ENCODE results near the gene MKNK1.

MKNK1 gene

DNA sequence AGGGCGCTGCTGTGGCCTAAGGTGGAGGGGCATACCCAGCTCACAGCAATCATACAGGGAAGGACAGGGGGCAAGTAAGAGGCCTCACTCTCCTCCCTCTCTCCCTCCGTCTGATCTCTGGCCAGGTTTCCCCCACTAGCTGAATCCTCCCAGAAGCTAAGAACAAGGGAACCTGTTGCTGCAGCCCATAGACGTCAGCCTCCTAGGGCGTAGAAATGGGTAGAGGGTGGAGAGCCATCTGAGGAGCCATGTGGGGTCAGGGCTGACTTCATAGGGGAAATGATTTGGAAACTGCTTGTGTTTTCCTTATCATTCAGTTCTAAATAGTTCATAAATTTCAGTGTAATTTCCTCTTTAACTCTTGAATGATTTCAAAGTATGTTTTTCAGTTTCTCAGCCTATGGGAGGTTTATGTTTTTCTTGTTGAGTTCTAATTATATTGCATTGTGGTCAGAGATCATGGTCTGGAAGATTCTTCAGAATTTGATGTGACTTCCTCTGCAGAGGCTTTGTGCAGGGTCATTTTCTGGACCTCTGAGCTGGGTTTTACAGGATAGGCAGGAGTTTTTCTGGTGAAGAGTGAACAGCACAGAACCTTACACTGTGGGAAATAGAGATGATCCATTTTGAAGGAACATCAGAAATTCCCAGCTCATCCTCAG, 14.8 kb upstream of the MKNK1 start:
- no peak for DNase-seq

DNA sequence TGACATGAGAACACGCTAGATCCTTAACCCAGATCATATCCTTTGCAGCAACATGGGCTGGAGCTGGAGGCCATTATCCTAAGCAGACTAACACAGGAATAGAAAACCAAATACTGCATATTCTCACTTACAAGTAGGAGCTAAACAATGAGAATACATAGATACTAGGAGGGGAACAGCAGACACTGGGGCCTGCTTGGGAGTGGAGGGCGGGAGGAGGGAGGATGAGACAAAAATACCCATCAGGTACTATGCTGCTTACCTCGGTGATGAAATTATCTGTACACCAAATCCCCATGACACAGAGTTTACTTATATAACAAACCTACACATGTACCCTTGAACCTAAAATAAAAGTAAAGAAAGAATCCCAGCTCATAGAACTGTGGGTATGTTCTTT, 13.8 kb upstream of the MKNK1 start:
- no peak for DNase-seq

DNA sequence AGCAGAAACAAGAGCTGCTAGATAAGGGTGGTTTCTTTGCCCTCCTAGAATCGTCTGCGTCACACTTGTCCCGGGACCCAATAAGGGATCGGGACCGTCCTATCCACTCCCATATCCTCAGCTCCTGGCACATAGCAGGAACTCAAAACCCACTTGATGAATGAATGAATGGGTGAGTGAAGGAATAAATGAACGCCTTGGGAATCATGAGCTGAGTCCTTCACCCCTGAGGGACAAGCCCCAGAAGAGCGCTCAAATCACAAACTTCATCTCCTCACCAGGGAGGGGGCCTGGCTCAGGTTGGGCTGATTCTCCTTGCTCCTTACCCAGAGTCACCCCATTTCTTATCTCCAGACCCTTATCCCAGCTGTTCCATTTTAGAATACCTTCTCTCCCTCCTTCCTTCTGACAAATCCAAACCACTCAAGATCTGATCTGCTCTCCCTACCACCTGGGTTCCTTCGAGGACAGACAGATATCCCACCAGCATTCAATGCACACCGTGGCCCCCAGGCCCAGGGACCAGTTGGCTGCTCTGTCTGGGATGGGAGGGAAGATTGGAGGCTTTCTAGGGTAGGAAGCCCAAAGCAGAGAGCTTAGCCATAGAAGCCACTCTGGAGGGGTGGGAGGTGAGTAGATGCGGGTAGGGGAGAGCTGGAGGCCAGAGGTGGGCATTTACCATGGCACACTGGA, 13.2 kb upstream of the MKNK1 start:
- DNase-seq = no peak

DNA sequence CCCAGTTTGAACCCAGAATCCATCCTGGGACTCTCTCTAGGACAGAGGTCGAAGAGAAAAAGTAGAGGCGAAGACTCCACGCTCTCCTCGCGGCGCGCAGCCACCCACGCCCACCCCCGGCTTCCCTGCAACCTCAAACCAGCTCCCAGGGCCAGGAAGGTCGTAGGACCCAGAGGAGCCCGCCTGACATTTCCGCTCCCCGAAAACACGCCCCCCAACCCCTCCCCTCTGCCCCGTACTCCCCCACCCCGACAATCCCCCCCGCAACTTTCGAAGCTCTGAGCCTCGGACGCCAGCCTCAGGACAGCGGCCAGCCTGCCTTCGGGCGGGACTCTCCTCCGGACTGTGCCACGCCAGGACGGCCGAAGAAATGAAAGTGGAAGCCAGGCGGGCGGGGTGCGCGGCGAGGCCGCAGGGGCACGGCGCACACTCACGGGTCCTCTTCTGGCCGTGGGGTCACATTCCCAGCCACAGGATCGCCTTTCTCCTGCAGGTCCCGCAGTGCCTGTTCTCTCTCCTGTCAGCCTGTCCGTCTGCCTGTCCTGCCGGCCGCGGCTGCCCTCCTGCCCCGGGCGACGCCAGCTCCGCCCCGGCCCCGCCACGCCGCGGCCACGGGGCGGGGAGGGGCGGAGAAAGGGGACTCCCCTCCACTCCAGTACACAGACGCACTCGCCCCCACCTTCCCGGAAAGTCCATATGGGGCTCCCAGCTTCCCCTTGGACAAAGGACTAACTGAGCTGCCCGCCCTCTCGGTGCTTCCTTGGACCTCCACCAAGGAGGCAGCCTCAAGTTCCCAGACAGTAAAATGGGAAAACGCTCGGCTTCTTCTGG, 12.4 kb upstream of the MKNK1 start, which contains the start of gene MOB3C:
Gene MOB3C, minus strand, starts transcription at position 535 of the 831 bp plus-strand sequence. CDS start 3,490 bp downstream, outside the sequence.
- no peak for DNase-seq

DNA sequence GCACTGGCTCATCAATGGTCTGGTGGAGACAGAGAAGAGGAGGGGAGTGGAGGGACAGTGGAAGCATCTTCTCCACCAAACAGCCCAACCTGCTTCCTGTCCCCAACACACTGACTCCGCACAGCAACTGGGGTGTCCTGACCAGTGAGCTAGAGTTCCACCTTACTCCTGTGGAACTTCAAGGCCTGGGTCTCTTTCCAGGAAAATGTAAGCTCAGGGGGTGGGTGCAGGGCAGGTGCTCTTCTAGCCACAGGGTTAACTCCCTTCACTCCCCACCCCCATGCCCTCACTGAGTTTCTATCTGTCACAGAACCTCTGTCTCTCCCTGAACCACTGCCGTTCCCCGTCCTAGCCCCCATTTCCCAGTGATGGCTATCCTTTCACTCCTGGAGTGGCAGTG, 11.7 kb upstream of the MKNK1 start:
- no peak for DNase-seq

DNA sequence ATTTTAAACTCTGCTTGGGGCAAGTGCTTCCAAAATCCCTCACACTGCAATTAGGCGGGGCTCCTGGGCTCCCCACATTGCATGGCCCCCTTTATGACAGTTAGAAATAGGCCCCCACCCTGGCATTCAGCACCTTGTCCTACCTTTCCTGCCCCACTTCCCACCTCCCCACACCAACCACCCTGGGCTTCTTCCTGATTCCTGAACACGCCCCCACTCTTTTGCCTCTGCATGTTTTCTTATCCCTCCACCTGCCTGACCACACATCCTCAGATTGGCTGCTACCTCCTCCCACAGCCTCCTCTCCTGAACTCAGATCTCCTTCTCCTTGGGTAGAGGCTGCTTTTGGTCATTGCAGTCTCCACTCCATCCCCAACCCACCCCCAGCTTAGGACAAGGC, 11.0 kb upstream of the MKNK1 start:
- DNase-seq = no peak

DNA sequence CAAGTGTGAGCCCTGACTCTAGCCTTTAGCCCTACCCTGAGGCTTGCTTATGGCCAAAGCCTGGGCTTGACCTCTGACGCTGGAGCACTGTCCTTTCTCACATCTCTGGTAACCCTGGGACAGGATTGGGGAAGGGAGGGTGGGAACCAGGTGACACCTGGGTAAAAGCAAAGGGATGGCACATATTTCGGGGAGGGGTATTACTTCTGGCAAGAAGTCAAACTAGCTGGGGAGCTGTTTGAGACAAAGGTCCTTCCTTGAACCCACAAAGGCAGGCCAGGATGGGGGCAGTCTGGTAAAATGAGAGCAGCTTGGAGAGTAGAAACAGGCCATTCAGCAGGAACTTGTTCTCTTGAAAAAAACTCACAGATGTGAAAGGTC, 10.5 kb upstream of the MKNK1 start:
- DNase-seq = no peak

DNA sequence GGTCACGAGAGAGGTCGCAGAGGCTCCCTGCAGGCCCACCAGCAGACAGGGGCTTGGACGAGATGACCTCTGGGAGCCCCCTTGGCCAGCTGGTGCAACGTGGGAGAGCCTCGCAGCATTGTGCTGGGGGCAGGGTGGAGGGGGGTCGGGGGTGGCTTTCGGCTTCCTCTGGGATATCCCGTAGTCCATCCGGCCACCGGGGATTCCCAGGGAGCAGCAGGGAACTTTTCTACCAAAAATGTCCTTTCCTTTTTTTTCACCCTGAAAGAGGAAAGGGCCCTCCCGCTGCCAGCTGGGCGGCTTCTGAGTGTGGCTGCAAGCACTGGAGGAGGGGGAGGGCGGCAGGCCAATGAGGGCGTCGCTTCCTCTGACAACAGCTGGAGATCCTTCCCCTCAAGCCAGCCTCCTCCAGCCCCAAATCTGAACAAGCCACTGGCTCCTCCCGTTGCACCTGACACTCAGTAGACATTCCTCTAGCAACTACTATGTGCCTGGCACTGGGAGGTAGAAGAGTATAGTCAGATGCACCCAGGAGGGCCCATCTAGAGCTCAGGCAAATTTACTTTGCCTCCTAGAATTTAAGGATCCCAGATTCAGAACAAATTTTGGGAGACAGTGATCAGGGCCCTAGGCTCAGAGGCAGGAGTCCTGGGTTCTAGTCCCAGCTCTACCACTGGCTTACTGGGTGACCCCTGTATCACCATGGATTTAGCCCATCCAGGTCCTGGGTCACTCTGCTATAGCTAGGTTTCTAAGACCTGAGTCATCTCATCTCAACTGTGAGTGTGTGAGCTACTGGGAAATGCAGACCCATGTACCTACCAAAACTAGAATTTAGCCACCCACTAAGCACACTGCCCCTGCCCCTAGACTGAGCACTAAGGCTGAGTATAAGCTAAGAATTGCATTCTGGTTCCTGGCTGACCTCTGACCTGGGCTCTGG, 9.9 kb upstream of the MKNK1 start:
- DNase-seq = peak; percentile 84

DNA sequence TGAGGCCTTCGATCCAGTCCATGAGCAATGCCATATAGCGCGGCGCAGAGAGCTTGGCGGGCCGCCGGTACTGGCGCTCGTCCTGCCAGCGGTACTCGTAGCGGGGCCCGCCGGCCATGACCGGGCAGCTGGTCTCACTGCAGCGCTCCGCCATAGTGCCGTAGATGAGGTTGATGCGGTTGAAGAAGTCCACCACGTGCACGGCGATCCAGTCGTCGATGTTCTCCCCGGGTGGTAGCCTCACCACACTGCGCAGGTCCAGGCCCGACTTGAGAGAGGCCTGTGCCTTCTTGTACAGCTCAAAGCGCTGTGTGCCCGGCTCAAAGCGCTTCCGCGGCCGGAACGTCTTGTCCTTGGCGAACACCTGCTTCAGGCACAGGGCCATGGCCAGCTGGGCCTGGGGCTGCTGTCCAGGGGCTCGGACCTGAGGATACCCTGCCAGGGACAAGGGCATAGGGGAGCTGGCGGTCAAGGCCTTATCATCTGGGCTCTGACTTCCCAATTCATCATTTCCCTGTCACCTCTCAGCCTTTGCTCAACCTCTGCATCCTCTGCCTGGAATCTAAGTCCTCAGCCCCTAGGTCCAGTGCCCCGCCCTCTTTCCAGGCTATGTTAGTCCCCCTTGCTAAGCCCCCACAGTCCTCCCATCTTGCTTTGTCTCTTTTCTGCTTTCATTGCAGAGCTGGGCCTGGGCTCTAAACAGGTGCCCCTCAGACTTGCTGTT, 9.0 kb upstream of the MKNK1 start:
- DNase-seq = no peak

DNA sequence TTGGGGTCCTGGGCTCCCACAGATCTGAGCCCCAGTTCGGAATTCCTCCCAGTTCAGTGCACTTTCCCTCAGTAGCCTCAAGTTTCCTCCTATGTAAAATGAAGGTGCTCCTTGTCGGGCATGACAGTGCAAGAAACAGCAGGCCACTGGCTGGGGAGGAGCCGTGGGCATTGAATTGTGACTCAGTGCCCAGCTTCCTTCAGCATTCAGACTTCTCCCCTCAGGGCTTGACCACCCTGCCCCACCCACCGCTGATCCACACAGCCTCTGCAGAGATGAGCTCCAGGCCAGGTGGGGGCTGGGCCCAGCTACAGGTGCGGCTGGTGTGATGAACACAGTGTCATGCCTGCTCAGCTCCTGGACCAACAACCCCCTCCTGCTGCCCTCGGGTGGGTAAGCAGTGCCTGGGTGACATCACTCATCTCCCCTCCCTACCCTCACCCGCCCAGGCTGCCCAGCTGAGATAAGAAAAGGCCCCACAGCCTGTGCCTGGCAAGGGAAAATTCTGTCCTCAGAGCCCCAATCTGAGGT, 7.7 kb upstream of the MKNK1 start:
- no peak for DNase-seq

DNA sequence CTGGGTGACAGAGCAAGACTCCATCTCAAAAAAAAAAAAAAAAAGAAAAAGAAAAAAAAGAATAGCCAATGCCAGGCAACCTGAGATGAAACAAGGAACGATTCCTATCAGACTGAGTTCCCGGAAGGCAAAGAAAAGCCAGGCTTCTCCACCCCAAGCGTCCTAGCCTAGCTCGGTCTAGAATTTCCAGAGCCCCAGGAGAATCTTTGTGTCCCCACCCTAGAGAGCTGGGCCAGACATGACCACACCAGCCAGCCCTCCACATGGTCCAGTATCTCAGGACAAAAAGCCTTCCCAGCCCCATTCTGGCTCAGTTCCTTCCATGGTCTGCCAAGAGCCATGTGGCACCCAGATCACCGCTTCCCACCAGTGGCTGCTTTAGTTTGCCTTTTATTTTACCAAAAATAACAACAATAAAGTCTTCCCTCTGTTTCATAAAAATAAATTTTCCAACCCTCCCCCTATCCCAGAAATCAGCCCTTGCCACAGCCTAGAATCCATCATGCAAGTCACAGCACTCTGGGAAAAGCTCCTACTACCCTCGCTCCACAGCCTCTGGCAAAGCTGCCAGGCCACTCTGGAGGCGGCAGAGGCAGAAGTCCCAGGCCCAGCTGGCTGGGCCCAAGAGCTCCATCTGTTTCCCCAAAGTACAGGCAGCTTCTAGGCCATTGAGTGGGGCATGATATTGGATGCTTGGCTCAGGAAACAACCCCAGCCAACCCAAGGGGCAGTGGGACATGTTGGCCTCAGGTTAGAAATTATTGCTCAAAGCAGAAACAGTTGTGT, 3.5 kb upstream of the MKNK1 start:
- DNase-seq = no peak

DNA sequence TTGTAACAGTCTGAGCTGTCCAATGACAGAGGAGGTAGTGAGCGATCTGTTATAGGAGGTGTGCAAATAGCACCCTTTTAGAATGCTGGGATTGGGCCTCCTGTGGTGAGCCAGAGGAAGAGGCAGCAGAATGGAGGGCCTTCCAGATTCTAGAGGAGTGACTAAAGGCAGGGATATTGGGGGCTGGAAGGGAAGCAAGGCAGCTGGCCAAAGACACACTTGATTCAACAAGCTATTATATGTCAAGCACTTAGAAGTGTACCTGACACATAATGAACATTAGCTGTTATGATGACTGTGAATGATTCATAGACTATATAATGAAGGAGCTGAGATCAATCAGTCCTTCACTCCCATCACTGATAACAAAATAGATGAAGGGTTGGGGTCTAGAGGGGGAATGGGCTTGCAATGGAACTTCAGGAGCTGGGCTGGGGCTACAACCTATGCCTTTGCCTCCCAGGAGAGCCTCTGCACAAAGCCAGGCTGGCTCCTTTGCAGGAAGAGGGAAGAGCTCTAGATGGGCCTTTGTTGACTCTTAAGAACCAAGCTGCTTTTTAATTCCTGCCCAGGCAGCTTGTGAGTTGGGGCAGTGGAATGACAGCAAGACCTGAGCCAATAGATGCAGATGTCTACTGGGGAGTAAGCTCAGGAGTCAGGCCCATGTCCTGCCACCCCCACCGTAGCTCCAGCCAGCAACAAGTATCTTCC, 2.3 kb upstream of the MKNK1 start:
- DNase-seq = no peak

DNA sequence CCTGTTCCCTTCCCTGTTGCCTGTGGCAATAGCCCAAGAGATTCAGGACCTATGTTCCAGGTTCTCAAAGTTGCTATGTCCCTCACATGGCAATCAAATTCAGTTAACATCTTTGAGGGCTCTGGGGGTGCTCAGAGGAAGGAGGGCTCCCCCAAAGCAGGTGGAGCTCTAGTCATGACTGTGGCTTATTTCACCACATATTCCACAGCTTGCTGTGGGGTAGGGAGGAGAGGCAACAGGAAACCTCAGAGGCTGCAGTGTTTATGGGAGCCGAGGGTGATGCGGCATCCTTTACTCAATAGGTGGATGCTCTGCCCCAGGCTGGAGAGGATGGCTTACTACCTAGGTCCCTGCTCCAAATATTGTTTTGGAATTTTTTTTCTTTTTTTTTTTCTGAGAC, 1.2 kb upstream of the MKNK1 start:
- DNase-seq = no peak

DNA sequence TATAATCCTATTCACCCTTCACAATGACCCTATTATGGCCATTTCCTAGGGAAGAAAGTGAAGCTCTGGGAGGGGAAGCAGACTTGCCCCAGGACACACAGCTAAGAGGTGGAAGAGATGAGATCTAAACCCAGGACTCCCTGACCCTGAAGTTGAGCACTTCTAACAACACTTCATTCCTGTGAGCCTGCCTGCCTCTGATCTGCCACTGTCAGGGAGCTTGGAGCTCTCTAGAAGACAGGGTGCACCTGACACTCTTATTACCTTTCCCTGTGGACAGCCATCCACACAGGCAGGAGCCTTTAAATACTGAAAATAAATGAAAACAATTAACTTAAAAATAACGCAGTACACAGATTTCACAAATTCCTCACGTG, 599 bp downstream of the MKNK1 start:
- no peak for DNase-seq

DNA sequence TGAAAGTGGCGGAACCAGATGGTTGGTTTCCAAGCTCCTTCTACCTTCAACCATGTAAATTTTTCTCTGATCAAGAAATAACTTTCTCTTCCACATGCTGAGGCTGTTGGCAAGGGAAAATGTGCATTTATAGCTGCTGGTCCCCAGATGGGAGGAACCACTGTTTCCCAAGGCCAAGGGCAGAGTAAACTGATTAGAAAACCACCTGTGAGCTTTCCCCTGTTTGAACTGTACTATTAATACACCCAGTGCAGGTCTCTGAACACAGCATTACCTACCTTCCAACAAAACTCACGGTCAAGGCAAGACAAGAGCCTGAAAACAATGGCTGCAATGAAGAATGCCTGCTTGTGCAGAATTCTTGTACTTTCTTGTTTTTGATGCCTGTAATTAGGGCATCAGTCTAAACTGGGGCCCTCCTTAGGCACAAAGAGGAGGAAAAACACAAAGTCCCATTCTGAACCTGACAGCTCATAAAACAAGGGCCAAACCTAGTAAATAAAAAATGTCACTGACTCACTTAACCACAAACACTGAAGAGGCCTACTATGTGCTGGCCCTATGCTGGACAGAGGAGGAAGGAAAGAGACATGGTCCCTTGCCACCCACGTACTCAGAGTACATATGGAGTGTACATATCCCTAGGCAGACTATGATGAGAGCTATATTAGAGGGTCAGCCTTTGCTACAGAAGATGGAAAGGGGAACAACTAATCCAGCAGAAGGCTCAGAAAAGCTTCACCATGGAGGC, 2.6 kb downstream of the MKNK1 start:
- no peak for DNase-seq

DNA sequence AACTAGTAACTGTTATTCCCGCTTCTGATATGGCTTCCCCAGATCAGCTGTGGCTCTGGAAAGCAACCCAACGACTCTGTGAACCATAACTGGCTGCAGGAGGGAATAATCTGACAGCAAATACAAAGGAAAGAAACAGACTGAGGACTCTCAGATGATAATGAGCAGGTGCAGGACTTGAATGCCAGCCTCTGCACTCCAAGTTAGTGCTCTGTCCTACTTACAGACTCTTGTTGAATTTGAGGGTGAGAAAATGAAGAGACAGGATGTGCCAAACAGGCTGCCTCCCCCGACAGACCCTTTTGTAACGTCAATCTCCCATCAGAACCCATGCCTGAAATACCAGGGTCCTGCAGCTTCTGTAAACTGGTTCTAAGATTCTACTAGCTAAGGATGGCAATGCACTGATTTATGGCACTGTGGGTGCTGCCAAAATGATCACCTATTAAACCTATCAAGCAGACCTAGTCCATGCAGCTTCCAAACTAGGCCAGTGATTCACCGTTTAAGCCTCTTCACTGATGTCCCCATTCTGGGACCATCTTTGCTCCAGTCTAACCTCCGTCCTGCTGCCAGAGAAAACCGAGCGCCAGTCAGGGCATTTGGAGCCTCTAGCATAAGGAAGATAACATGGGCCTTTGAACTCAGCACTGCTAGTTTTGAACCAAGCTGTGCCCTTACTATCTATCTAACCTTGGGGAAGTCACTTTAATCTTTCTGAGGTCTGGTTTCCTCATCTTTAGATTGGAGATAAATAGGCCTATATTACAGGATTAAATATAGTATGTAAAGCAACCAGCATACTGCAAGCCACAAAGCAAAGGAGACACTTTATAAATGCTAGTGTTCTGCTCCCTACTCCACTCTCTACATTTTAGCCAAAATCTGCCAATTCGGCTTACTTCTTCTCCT, 4.8 kb downstream of the MKNK1 start:
- no peak for DNase-seq

DNA sequence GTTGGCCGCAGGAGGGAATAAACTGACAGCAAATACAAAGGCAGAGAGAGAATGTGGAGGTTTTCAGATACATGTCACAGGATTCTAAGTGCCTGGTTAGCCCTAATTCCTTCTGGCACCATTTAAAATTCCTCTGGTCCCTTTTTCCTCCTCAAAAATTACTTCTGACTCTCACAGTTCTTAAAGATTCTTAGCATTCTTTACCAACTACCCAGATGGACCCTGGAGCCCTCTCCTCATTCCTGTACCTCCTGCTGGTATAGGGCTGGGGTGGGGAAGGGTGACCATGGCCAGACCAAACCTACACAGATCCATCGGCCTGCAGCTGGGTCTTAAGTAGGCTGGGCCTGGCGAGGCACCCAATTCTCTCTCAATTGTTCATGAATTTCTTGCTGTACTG, 7.2 kb downstream of the MKNK1 start:
- no peak for DNase-seq

DNA sequence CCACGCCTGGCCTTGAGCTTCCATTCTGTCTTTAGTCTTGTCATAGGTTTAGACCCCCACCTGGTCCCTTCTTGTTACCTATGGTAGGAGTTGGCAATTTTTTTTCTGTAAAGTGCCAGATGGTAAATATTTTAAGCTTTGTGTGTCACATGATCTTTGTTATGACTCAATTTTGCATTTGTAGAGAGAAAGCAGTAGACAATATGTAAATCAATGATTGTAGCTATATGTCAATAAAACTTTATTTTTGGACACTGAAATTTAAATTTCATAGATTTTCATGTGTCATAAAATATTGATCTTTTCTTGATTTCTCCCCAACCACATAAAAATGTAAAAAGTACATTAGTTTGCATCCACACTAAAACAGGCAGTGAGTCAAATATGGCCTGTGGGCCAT, 8.0 kb downstream of the MKNK1 start:
- DNase-seq = no peak

DNA sequence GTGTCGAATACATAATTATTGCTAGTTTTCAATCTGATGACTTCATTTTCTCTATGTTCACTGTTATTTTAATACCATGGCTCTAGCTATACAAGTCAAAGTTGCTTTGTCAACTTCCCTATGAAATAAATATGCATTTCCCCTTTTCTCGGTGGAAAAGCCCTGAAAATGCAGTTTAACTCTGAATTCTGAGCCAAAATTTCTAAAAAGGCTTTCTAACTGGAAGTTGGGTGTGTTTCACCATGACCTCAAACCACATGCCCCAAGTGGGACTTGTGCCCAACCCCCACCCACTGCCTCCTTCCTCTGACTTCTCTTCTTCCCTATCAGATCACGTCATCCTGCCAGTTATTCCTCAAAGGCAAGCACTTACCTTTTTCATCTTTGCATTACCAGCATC, 8.9 kb downstream of the MKNK1 start:
- DNase-seq = no peak

Measured in NCI-H1694 (cell line).